ENCODE results near the gene RIMS3. TPM values are rescaled to one million over a fixed set of nuclear protein-coding genes. Genes with fewer than 3 reads are reported as not detected.

RIMS3 gene
- total RNA-seq: 4.7 TPM
- long read RNA-seq, full-length matches to known transcripts: 1 of 5 reads
- long read RNA-seq, partial matches to known transcripts: 0 of 5 reads
- long read RNA-seq, other reads (novel, unspliced or antisense): 4 of 5 reads

GRCh38 chr1:40665335-40666171, at the start of gene RIMS3:
TSS of gene RIMS3 (minus strand) at chr1:40665682. CDS start at chr1:40641925, 23,757 bp downstream.
- peaks cover 13% of the 10 kb centered on the region for H3K4me1 ChIP-seq
- intact Hi-C loops (cut with DNase I): no loop called here
- TF ChIP-seq CTCF (IDR thresholded peaks at IDR 0.05): no peak
- H3K4me3 ChIP-seq: peak within 1 kb of the TSS; percentile 66
- H3K36me3 ChIP-seq: no peaks in the 10 kb centered on the region
- ATAC-seq: peak; percentile 94
- peak; percentile 91 for DNase-seq
- H3K27me3 ChIP-seq: no peaks in the 10 kb centered on the region
- no peaks in the 10 kb centered on the region for H3K9me3 ChIP-seq
- H3K27ac ChIP-seq: peak within 1 kb of the TSS; percentile 36

DNA sequence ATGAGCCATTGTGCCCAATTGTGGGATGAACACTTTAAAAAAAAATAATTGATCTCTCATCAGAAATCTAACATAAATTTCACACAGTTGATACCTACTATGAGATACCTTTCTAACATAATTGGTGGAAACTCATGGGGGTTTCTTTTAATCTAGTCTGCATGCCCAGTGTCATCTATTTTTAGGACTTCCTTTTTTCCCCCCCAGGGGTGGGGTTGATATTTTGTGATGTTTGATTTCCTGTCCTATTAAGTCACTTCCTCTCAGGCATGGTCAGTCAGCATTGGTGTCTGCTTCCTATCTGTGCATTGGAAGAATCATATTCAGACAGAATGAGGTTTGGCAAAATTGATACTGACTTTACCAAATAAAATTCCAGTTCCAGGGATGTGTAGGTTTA, 47.5 kb upstream of the RIMS3 start:
- H3K27me3 ChIP-seq: no peaks in the 10 kb centered on the region
- H3K4me1 ChIP-seq: peaks cover 73% of the 10 kb centered on the region
- intact Hi-C loops (cut with DNase I): no loop called here
- ATAC-seq (peak; percentile 56), DNase-seq (no peak)
- TF ChIP-seq CTCF (IDR thresholded peaks at IDR 0.05): no peak
- no peaks in the 10 kb centered on the region for H3K36me3 ChIP-seq
- peak overlapping the region; percentile 70 for H3K27ac ChIP-seq
- no peaks in the 10 kb centered on the region for H3K9me3 ChIP-seq
- no peak overlapping the region for H3K4me3 ChIP-seq

DNA sequence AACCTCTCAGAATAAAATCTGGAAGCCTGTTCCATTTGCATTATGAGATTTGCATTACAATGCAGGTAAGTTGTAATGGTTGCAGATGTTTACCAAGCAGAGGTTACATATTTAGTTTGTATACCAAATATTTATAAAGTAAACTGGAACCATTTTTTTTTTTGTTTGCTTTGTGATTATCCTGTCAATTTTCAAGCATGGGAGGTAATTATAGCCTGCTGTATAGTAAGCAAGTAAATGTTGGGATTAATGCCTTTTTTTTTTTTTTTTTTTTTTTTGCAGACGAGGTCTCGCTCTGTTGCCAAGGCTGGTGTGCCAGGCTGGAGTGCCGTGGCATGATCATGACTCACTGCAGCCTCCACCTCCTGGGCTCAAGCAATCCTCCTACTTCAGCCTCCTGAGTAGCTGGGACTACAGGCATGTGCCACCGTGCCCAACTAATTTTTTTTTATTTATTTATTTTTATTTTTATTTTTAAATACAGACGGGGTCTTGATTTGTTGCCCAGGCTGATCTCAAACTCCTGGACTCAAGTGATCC, 47.0 kb upstream of the RIMS3 start:
- Histone ChIP-seq H3K9me3 (no peaks in the 10 kb centered on the region), H3K4me3 (no peak overlapping the region), H3K27ac (peak overlapping the region; percentile 70), H3K27me3 (no peaks in the 10 kb centered on the region), H3K4me1 (peaks cover 72% of the 10 kb centered on the region), H3K36me3 (no peaks in the 10 kb centered on the region)
- intact Hi-C loops (cut with DNase I): no loop called here
- ATAC-seq (no peak), DNase-seq (no peak)
- TF ChIP-seq CTCF (IDR thresholded peaks at IDR 0.05): no peak

DNA sequence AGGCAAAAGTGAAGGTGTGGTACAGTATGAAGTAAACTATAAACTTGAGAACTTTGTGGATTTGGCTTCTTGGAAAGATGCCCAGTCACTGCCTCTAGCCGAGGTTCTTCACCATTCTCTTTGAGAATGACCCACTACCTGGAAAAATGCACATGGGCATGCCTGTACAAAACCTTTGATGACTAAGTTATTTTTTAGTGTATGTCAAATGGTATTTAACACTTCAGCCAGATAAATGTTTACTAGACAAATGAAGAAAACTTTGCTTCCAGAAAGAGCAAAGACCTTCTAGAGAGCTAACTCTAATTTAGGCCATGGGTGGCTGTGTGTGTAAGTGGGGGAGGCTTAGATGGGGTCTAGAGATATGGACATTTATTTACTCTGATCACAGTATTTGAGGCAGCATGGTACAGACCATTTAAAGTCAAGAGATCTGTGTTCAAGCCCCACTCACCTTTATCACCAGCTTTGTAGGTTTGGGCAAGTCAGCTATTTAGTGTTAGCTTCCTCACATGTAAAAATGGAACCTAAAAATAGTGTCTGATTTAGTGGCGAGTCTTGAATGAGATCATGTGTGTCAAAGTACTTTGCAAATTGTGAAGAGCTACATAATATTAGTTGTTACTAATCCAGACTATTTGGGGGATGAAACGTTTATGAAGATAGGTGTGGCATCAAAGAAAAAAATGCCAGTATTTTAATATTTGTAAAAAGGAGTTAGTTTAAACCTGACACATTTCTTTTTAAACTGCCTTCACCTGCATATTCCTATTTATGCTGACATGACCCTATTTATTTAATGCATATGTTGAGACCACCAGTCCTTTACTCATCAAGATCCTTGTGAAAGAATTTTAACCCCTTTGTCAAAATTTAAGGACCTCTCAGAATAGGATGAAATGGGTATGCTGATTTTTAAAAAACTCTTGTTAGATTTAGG, 46.3 kb upstream of the RIMS3 start:
- H3K27ac ChIP-seq: peak overlapping the region; percentile 81
- ATAC-seq: peak; percentile 10
- H3K4me3 ChIP-seq: peak overlapping the region; percentile 62
- intact Hi-C loops (cut with DNase I): no loop called here
- peaks cover 67% of the 10 kb centered on the region for H3K4me1 ChIP-seq
- TF ChIP-seq CTCF (IDR thresholded peaks at IDR 0.05): no peak
- no peak for DNase-seq
- no peaks in the 10 kb centered on the region for H3K36me3 ChIP-seq
- H3K9me3 ChIP-seq: no peaks in the 10 kb centered on the region
- no peaks in the 10 kb centered on the region for H3K27me3 ChIP-seq

GRCh38 chr1:40710581-40711315, 45.3 kb upstream of the RIMS3 start:
- intact Hi-C loops (cut with DNase I): no loop called here
- Histone ChIP-seq H3K4me1 (peaks cover 60% of the 10 kb centered on the region), H3K36me3 (no peaks in the 10 kb centered on the region), H3K27me3 (no peaks in the 10 kb centered on the region), H3K4me3 (peak overlapping the region; percentile 62), H3K27ac (peak overlapping the region; percentile 81), H3K9me3 (no peaks in the 10 kb centered on the region)
- DNase-seq: no peak
- ATAC-seq: no peak
- no peak for TF ChIP-seq CTCF (IDR thresholded peaks at IDR 0.05)
